K562 (cell line): ENCODE measurements around the gene ABHD16A. TPM values are rescaled to one million over a fixed set of nuclear protein-coding genes. Genes with fewer than 3 reads are reported as not detected.

Experiments used
- ATF7 ChIP-seq: fragments of 450-650 bp; IDR thresholded peaks from 2 replicates; pipeline ENCODE4 v1.7.1; 2014; ENCODE audit warnings: mild to moderate bottlenecking, moderate library complexity
- HIVEP1 ChIP-seq: fragments of 250-450 bp; sonication (Bioruptor Pico); IDR thresholded peaks from 2 replicates; pipeline ENCODE4 v1.4.0; 2020; ENCODE audit warnings: mild to moderate bottlenecking
- NCOA2 ChIP-seq, 2 experiments: fragments of 450-650 bp; IDR thresholded peaks; 2 replicates each; pipeline ENCODE4 v1.6.1; 2018; ENCODE audit warnings: mild to moderate bottlenecking in 2 of 2, moderate library complexity in 1 of 2; ENCODE audit not compliant: partially characterized antibody in 2 of 2
- RBM15 ChIP-seq: fragments of 200-400 bp; formaldehyde crosslinking; IDR thresholded peaks from 2 replicates; pipeline ENCODE4 v1.6.1; 2018; ENCODE audit warnings: mild to moderate bottlenecking, low read length, moderate library complexity; ENCODE audit not compliant: insufficient read depth
- RFX5 ChIP-seq: IDR thresholded peaks from 2 replicates; pipeline ENCODE4 v1.6.1; 2011; ENCODE audit warnings: low read depth, mild to moderate bottlenecking, improper control_type of control experiment, low read length
- SIN3B ChIP-seq: fragments of 450-650 bp; IDR thresholded peaks from 2 replicates; pipeline ENCODE4 v1.6.1; 2017; ENCODE audit warnings: low read depth, mild to moderate bottlenecking, moderate library complexity
- SPI1 ChIP-seq: IDR thresholded peaks from 2 replicates; pipeline ENCODE4 v1.6.1; 2011; ENCODE audit warnings: low read depth, low read length, control low read depth, borderline replicate concordance
- TBP ChIP-seq: optimal IDR thresholded peaks from 2 replicates; pipeline ENCODE3; 2011; ENCODE audit warnings: low read depth, low read length, improper control_type of control experiment
- TEAD1 ChIP-seq, 2 experiments: fragments of 450-650 bp in 1 of 2; sonication (generic) in 1 of 2; formaldehyde crosslinking; IDR thresholded peaks; 2 replicates each; pipeline versions ENCODE4 v1.4.0 to v1.8.0; 2020 to 2022; ENCODE audit warnings: mild to moderate bottlenecking in 2 of 2, missing genetic modification reagents in 1 of 2
- ZNF140 ChIP-seq: fragments of 250-450 bp; sonication (Bioruptor Pico); IDR thresholded peaks from 2 replicates; pipeline ENCODE4 v1.8.0; 2021; ENCODE audit warnings: moderate library complexity, mild to moderate bottlenecking, inconsistent platforms
- ZNF239 ChIP-seq: fragments of 250-450 bp; sonication (Bioruptor Pico); IDR thresholded peaks from 2 replicates; pipeline ENCODE4 v1.4.0; 2020; ENCODE audit warnings: mild to moderate bottlenecking
- ZNF24 ChIP-seq: fragments of 450-650 bp; IDR thresholded peaks from 2 replicates; pipeline ENCODE4 v1.6.1; 2016
- polyA plus RNA-seq, 8 experiments: library from polyadenylated mRNA; depleted of rRNA in 4 of 8; stranded (reverse) in 5 of 8; unstranded in 3 of 8; fragments of >200 nt; fragmentation: Nextera tagmentation in 2 of 8; fragmentation: Illumina TruSeq in 1 of 8; extraction: Ambion mirVana in 2 of 8; extraction: Trizol in 1 of 8; gene quantifications; 2 replicates each; pipeline versions ENCODE4 v1.2.1 to v1.2.3, GENCODE V29; 2011 to 2014; ENCODE audit warnings: inconsistent platforms in 1 of 8, missing spikeins in 1 of 8
- total RNA-seq, 7 experiments: library from RNA; depleted of rRNA in 6 of 7; stranded (reverse); fragments of >200 nt in 6 of 7; fragmentation: Illumina TruSeq in 2 of 7; extraction: Trizol in 2 of 7; gene quantifications; 2 replicates each; pipeline versions ENCODE4 v1.2.1 to v1.2.3, GENCODE V29; 2011 to 2021; ENCODE audit warnings: low replicate concordance in 1 of 7
- TF ChIP-seq, protein P1 (sequence below): fragments of 450-650 bp; IDR thresholded peaks from 2 replicates; pipeline ENCODE4 v1.6.1; 2016; ENCODE audit warnings: low read depth

Gene ABHD16A
- total and polyA plus RNA-seq, 9 of the 15 experiments (the other 6 are each of a cell fraction or from before 2014, with no cell fraction given) = 25.8 to 120 (median 81.6) TPM

DNA sequence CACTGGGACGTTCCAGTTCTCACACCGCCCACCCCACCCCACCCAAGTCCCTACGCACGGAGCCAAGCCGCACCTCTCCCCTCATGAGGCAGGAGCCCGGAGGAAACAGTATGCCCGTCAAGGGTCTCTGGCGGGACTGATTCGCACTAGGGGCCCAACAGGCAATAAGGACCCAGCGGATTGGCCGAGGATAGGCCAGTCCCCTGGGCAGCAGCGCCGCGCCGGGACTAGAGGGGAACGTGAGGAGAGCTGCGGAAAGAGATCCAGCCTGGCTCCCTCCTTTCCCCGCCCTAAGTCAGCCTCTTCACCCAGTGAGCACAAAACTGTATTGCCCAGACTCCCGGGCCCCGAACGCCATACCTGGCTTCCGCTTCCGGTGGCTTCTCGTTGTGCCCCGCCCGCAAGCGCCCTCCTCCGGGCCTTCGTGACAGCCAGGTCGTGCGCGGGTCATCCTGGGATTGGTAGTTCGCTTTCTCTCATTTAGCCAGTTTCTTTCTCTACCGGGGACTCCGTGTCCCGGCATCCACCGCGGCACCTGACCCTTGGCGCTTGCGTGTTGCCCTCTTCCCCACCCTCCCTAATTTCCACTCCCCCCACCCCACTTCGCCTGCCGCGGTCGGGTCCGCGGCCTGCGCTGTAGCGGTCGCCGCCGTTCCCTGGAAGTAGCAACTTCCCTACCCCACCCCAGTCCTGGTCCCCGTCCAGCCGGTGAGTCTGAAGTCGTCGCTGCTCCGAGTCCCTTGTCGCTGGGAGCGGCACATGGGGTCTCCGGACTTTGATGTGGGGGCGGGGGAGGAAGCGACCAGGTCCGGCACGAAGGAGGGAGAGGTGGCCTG is 37.4 kb downstream of the ABHD16A start, which contains the start of gene CSNK2B (continued):
- TF ChIP-seq, protein P1, sequence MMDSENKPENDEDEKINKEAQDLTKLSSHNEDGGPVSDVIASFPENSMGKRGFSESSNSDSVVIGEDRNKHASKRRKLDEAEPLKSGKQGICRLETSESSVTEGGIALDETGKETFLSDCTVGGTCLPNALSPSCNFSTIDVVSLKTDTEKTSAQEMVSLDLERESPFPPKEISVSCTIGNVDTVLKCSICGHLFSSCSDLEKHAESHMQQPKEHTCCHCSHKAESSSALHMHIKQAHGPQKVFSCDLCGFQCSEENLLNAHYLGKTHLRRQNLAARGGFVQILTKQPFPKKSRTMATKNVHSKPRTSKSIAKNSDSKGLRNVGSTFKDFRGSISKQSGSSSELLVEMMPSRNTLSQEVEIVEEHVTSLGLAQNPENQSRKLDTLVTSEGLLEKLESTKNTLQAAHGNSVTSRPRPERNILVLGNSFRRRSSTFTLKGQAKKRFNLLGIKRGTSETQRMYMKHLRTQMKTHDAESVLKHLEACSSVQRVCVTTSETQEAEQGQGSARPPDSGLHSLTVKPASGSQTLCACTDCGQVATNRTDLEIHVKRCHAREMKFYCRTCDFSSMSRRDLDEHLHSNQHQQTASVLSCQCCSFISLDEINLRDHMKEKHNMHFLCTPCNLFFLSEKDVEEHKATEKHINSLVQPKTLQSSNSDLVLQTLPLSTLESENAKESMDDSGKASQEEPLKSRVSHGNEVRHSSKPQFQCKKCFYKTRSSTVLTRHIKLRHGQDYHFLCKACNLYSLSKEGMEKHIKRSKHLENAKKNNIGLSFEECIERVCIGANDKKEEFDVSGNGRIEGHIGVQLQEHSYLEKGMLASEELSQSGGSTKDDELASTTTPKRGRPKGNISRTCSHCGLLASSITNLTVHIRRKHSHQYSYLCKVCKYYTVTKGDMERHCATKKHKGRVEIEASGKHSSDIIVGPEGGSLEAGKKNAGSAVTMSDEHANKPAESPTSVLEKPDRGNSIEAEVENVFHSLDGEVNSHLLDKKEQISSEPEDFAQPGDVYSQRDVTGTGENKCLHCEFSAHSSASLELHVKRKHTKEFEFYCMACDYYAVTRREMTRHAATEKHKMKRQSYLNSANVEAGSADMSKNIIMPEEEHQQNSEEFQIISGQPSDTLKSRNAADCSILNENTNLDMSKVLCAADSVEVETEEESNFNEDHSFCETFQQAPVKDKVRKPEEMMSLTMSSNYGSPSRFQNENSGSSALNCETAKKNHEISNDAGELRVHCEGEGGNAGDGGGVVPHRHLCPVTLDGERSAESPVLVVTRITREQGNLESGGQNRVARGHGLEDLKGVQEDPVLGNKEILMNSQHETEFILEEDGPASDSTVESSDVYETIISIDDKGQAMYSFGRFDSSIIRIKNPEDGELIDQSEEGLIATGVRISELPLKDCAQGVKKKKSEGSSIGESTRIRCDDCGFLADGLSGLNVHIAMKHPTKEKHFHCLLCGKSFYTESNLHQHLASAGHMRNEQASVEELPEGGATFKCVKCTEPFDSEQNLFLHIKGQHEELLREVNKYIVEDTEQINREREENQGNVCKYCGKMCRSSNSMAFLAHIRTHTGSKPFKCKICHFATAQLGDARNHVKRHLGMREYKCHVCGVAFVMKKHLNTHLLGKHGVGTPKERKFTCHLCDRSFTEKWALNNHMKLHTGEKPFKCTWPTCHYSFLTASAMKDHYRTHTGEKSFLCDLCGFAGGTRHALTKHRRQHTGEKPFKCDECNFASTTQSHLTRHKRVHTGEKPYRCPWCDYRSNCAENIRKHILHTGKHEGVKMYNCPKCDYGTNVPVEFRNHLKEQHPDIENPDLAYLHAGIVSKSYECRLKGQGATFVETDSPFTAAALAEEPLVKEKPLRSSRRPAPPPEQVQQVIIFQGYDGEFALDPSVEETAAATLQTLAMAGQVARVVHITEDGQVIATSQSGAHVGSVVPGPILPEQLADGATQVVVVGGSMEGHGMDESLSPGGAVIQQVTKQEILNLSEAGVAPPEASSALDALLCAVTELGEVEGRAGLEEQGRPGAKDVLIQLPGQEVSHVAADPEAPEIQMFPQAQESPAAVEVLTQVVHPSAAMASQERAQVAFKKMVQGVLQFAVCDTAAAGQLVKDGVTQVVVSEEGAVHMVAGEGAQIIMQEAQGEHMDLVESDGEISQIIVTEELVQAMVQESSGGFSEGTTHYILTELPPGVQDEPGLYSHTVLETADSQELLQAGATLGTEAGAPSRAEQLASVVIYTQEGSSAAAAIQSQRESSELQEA = no peak
- TF ChIP-seq ZNF239 (no peak), ATF7 (peak; percentile 79; the same call in 1 of the 2 replicates), ZNF140 (CRISPR knock-in tag) (no peak), SIN3B (no peak), RFX5 (peak; percentile 14; the same call in 1 of the 2 replicates), TBP (peak; percentile 83), HIVEP1 (CRISPR knock-in tag) (peak; percentile 69; the same call in 1 of the 2 replicates), SPI1 (peak; percentile 67), NCOA2 (IDR thresholded peaks at IDR 0.05; ENCODE audit: partially characterized antibody in 2 of 2) (no peak), TEAD1 (CRISPR knock-in tag; IDR thresholded peaks at IDR 0.05) (no peak), RBM15 (no peak), ZNF24 (peak; percentile 19; the same call in 1 of the 2 replicates)
